B cell (primary cell): Measurements from ENCODE around the gene THEM5. TPM values are rescaled to one million over a fixed set of nuclear protein-coding genes. Genes with fewer than 3 reads are reported as not detected.

Source experiments
- ATAC-seq: fragments of 200-7000 bp; cut with Tn5 transposase; one replicate; pipeline ENCODE4 v1.10.0; 2021; ENCODE audit warnings: low read depth, mild to moderate bottlenecking, moderate number of reproducible peaks, moderate library complexity
- CTCF ChIA-PET: fragments of 350-600 bp; sonication (Branson Sonifier 250); formaldehyde crosslinking; loops from one replicate; lab custom pipeline; 2021; ENCODE audit warnings: antibody characterized with exemption, inconsistent platforms; lab: Charles Lee
- POLR2A ChIA-PET: fragments of 350-600 bp; sonication (Branson Sonifier 250); formaldehyde crosslinking; loops from one replicate; lab custom pipeline; 2021; ENCODE audit warnings: antibody characterized with exemption; lab: Charles Lee
- DNase-seq: peaks from one replicate; pipeline ENCODE4 v3.0.0; 2013
- H2AFZ ChIP-seq: 2 replicates; pipeline ENCODE4 v1.6.1; 2012; ENCODE audit warnings: mild to moderate bottlenecking, low read depth, low read length; ENCODE audit not compliant: insufficient read depth, poor library complexity, severe bottlenecking
- H3K27ac ChIP-seq, 2 donors: 1 replicate in 1 of 2; 2 replicates in 1 of 2; pipeline ENCODE4 v1.5.1; 2012 to 2013; ENCODE audit warnings: low read length in 2 of 2, mild to moderate bottlenecking in 2 of 2, moderate library complexity in 1 of 2
- H3K27me3 ChIP-seq, 4 experiments: fragments of 200-600 bp in 1 of 4; sonication (generic) in 1 of 4; replicated peaks in 1 of 4; 1 replicate in 2 of 4; 2 replicates in 2 of 4; pipeline versions ENCODE4 v1.6.1 to v1.7.0; 2013 to 2016; ENCODE audit warnings: low read length in 3 of 4, mild to moderate bottlenecking in 2 of 4, mixed read lengths in 1 of 4, moderate library complexity in 1 of 4; ENCODE audit not compliant: insufficient read depth in 4 of 4, control insufficient read depth in 3 of 4; ENCODE audit errors: control extremely low read depth in 1 of 4
- H3K36me3 ChIP-seq, 2 experiments: replicated peaks in 1 of 2; 1 replicate in 1 of 2; 2 replicates in 1 of 2; pipeline versions ENCODE4 v1.6.1 to v1.7.1; 2013; ENCODE audit warnings: low read length in 1 of 2; ENCODE audit not compliant: insufficient read depth in 2 of 2, control insufficient read depth in 1 of 2; ENCODE audit errors: control extremely low read depth in 1 of 2, extremely low read depth in 1 of 2
- H3K4me1 ChIP-seq, 2 donors: fragments of 200-600 bp in 1 of 2; sonication (generic) in 1 of 2; 1 replicate in 1 of 2; 2 replicates in 1 of 2; pipeline versions ENCODE4 v1.5.1 to v1.6.1; 2013 to 2017; ENCODE audit warnings: low read length in 2 of 2; ENCODE audit not compliant: control insufficient read depth in 2 of 2, insufficient read depth in 2 of 2
- H3K4me2 ChIP-seq: replicated peaks from 2 replicates; pipeline ENCODE3; 2012; ENCODE audit warnings: mild to moderate bottlenecking, low read depth, low read length; ENCODE audit not compliant: poor library complexity, severe bottlenecking
- H3K4me3 ChIP-seq, 5 experiments: fragments of 200-600 bp in 1 of 5; sonication (generic) in 1 of 5; 1 replicate in 3 of 5; 2 replicates in 2 of 5; pipeline versions ENCODE4 v1.5.1 to v1.7.0; 2011 to 2016; ENCODE audit warnings: low read length in 4 of 5, mild to moderate bottlenecking in 4 of 5, low read depth in 2 of 5, control low read depth in 1 of 5, moderate library complexity in 1 of 5; ENCODE audit not compliant: insufficient read depth in 1 of 5; ENCODE audit errors: control extremely low read depth in 1 of 5, extremely low read depth in 1 of 5
- H3K79me2 ChIP-seq: fragments of 200-600 bp; sonication (generic); one replicate; pipeline ENCODE4 v1.6.0; 2016; ENCODE audit warnings: low read length; ENCODE audit not compliant: control insufficient read depth, insufficient read depth
- H3K9ac ChIP-seq: fragments of 200-600 bp; sonication (generic); 2 replicates; pipeline ENCODE4 v1.6.1; 2017; ENCODE audit warnings: mild to moderate bottlenecking, low read length, moderate library complexity
- H3K9me3 ChIP-seq, 3 donors: one replicate each; pipeline versions ENCODE4 v1.6.1 to v1.7.1; 2013; ENCODE audit warnings: low read length in 2 of 3; ENCODE audit not compliant: control insufficient read depth in 2 of 3, insufficient read depth in 1 of 3; ENCODE audit errors: control extremely low read depth in 1 of 3
- H4K20me1 ChIP-seq: 2 replicates; pipeline ENCODE4 v1.6.0; 2012; ENCODE audit warnings: mild to moderate bottlenecking, low read length; ENCODE audit not compliant: insufficient read depth, control insufficient read depth, poor library complexity, severe bottlenecking
- H3K27ac Mint-ChIP-seq: one replicate; pipeline ENCODE4 v1.8.0; 2021; ENCODE audit warnings: mixed read lengths
- H3K27me3 Mint-ChIP-seq: one replicate; pipeline ENCODE4 v1.8.0; 2021; ENCODE audit warnings: mixed read lengths
- H3K4me1 Mint-ChIP-seq: one replicate; pipeline ENCODE4 v1.8.0; 2021; ENCODE audit warnings: mixed read lengths
- H3K4me3 Mint-ChIP-seq: one replicate; pipeline ENCODE4 v1.8.0; 2021; ENCODE audit warnings: mixed read lengths
- H3K9me3 Mint-ChIP-seq: one replicate; pipeline ENCODE4 v1.8.0; 2022; ENCODE audit warnings: mixed read lengths; ENCODE audit not compliant: insufficient read depth
- CTCF ChIP-seq: fragments of 200-600 bp; IDR thresholded peaks from one replicate; pipeline ENCODE4 v1.8.0; 2022; ENCODE audit warnings: antibody characterized with exemption, mild to moderate bottlenecking
- EZH2 ChIP-seq: IDR thresholded peaks from 2 replicates; pipeline ENCODE4 v1.6.1; 2012; ENCODE audit warnings: borderline replicate concordance, low read depth, mild to moderate bottlenecking, moderate library complexity, low read length; ENCODE audit not compliant: insufficient read depth, poor library complexity, severe bottlenecking
- WGBS: methylation state at CpG from one replicate; pipeline ENCODE4 v1.1.5; 2013; ENCODE audit warnings: missing lambda C conversion rate; ENCODE audit not compliant: insufficient coverage; 5-methylcytosine and 5-hydroxymethylcytosine counted together
- intact Hi-C: fragments of 100-400 bp; cut with micrococcal nuclease; formaldehyde crosslinking; loops from one replicate; pipeline ENCODE4 v1.10.0; 2022
- polyA plus RNA-seq: library from polyadenylated mRNA; depleted of rRNA; stranded (reverse); fragments of >200 nt; gene quantifications from 2 replicates; pipeline ENCODE4 v1.2.3, GENCODE V29; 2012
- total RNA-seq, 2 donors: library from RNA; stranded (reverse); fragments of 120-200 nt in 1 of 2; gene quantifications; 1 replicate in 1 of 2; 2 replicates in 1 of 2; pipeline versions ENCODE4 v1.2.3 to v1.2.4, GENCODE V29; 2013 to 2022

The THEM5 gene
- total and polyA plus RNA-seq, 2 donors (not counting 1 experiment from before 2014, with no cell fraction given): not detected

DNA sequence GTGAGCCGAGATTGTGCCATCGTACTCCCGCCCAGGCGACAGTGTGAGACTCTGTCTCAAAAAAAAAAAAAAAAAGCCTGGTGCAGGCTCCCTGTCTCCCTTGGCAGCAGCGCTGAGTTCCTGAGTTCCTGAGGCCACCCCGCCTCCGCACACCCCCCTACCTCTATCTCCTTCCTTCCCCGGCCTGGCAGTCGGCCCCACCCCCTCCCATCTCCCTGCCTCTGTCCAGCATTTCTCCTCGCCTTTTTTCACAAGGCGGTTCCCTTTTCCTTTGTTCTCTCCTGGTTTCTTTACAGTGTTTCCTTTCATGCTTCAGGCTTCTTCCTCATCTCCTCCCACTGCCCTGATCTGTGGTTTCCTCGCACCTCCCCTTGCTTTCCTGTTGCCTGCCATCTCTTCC is 24.6 kb downstream of the THEM5 start:
- Histone ChIP-seq H3K4me2 (peak overlapping the region; percentile 38), H2AFZ (peak overlapping the region; percentile 22), H3K9ac (no peak overlapping the region), H3K4me3 (no peak overlapping the region), H3K9me3 (no peaks in the 10 kb centered on the region), H3K4me1 (peaks cover 7 to 13% of the 10 kb centered on the region in 2 donors), H4K20me1 (no peaks in the 10 kb centered on the region), H3K27me3 (peaks cover 0 to 27% (median 3%) of the 10 kb centered on the region in 4 experiments), H3K36me3 (no peaks in the 10 kb centered on the region), H3K79me2 (no peaks in the 10 kb centered on the region), H3K27ac (no peak overlapping the region)
- peaks cover 12% of the 10 kb centered on the region for H3K4me1 Mint-ChIP-seq
- no peak for ATAC-seq
- intact Hi-C loops: no loop called here
- H3K9me3 Mint-ChIP-seq: no peaks in the 10 kb centered on the region
- peaks cover 30% of the 10 kb centered on the region for H3K27me3 Mint-ChIP-seq
- no peak overlapping the region for H3K4me3 Mint-ChIP-seq
- POLR2A ChIA-PET: no interaction called here
- 3% methylated on average over 9 of the region's 12 CpGs for WGBS
- no peak for DNase-seq
- H3K27ac Mint-ChIP-seq: no peak overlapping the region
- CTCF ChIA-PET: no interaction called here
- TF ChIP-seq CTCF: no peak
- TF ChIP-seq EZH2: no peak

- no peaks in the 10 kb centered on the region for H3K79me2 ChIP-seq
- H3K27me3 ChIP-seq: peaks cover 0 to 27% (median 3%) of the 10 kb centered on the region in 4 experiments
- peaks cover 12% of the 10 kb centered on the region for H3K4me1 Mint-ChIP-seq
- H3K27me3 Mint-ChIP-seq: peaks cover 30% of the 10 kb centered on the region
- no peaks in the 10 kb centered on the region for H3K36me3 ChIP-seq
- no peak overlapping the region for H2AFZ ChIP-seq
- H3K27ac ChIP-seq: no peak overlapping the region
- H3K4me3 Mint-ChIP-seq: no peak overlapping the region
- H3K27ac Mint-ChIP-seq: no peak overlapping the region
- ChIA-PET CTCF (interaction anchor here (1.3 kb wide), 1 partner anchor 9 kb away, joined by 5 read pairs; no protein-coding TSS in a partner anchor), POLR2A (no interaction called here)
- no peak overlapping the region for H3K4me2 ChIP-seq
- no peak for DNase-seq
- no peaks in the 10 kb centered on the region for H3K9me3 Mint-ChIP-seq
- WGBS: 27% methylated on average over 5 of the region's 9 CpGs
- H3K4me3 ChIP-seq: no peak overlapping the region
- no peak for ATAC-seq
- TF ChIP-seq EZH2: no peak
- no peaks in the 10 kb centered on the region for H3K9me3 ChIP-seq
- no peak overlapping the region for H3K9ac ChIP-seq
- H4K20me1 ChIP-seq: no peaks in the 10 kb centered on the region
- intact Hi-C loops: no loop called here
- H3K4me1 ChIP-seq: peaks cover 7 to 13% of the 10 kb centered on the region in 2 donors
Observed at GRCh38 chr1:151827853-151828252, 25.7 kb downstream of the THEM5 start.
